OCI-LY3 (cell line): ENCODE measurements around the gene CD209.

ENCODE experiments used
- EZH2phosphoT487 ChIP-seq: fragments of 200-600 bp; shearing (Covaris generic); IDR thresholded peaks from 2 replicates; pipeline ENCODE4 v1.6.1; 2018; ENCODE audit warnings: antibody characterized with exemption, mixed run types, low read depth
- TF ChIP-seq, protein P1 (sequence below): fragments of 200-600, 300-600 bp; sonication (generic); IDR thresholded peaks from 2 replicates; pipeline ENCODE4 v1.5.1; 2014; ENCODE audit warnings: antibody characterized with exemption, low read length, low read depth

DNA sequence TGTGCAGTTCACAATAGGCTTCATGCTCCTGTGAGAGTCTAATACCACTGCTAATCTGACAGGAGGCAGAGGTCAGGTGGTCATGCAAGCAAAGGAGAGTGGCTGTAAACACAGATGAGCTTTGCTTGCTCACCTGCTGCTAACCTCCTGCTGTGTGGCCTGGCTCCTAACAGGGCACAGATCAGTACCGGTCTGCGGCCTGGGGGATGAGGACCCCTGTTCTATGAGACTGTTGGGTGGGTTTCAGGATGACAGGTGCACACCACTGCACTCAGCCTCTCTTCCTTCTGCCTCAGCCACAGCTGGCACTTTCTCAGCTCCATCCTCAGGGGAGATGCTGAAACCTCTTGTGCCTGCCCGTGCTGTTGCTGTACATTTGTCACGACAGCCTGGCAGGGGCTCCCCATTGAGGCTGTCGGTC is 25.1 kb downstream of the CD209 start:
- no peak for TF ChIP-seq EZH2phosphoT487
- TF ChIP-seq, protein P1, sequence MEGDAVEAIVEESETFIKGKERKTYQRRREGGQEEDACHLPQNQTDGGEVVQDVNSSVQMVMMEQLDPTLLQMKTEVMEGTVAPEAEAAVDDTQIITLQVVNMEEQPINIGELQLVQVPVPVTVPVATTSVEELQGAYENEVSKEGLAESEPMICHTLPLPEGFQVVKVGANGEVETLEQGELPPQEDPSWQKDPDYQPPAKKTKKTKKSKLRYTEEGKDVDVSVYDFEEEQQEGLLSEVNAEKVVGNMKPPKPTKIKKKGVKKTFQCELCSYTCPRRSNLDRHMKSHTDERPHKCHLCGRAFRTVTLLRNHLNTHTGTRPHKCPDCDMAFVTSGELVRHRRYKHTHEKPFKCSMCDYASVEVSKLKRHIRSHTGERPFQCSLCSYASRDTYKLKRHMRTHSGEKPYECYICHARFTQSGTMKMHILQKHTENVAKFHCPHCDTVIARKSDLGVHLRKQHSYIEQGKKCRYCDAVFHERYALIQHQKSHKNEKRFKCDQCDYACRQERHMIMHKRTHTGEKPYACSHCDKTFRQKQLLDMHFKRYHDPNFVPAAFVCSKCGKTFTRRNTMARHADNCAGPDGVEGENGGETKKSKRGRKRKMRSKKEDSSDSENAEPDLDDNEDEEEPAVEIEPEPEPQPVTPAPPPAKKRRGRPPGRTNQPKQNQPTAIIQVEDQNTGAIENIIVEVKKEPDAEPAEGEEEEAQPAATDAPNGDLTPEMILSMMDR: no peak
